ENCODE data around the gene PHF12. TPM values are rescaled to one million over a fixed set of nuclear protein-coding genes. Genes with fewer than 3 reads are reported as not detected.
A peak's percentile ranks its signal among the peaks of the same experiment; 100 is the strongest.

PHF12 gene
- total and polyA plus RNA-seq, 2 of the 13 experiments (the other 11 are each of a cell fraction or from before 2014, with no cell fraction given): 9.8 to 17.1 TPM

DNA sequence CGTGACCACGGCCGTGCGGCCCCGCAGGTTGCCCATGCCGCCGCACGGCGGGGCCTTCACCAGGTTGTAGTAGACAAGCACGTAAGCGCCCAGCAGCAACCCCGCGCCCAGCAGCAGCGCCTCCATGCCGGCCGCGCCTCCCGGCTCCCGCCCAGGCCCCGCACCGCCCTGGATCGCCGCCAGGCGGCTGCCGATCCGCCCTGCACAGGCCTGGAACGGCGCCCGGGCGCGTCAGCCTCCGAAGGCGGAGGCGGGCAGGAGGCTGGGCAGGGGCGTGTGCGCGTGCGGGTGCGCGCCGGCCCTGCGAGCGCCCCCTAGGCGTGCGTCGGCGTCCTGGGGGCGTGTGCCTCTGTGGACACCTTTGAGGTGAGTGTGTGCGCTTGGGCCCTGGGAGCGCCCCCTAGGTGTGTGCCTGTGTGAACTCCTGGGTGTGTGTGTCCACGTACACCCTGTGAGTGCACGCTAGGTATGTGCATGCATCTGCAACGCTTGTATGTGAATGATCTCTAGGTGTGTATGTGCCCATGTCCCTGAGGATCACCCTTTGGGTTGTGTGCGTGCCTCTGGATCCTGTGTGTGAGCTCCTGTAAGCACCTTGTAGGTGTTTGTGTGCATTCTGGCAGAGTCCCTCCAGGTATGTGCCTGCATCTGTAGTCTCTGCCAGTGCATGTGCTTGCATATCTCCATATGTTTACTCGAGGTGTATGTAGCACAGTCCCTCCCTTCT is 48.3 kb downstream of the PHF12 start, which contains the start of gene DHRS13 (continued):
- TF ChIP-seq ZNF629 (CRISPR knock-in tag; conservative IDR thresholded peaks at IDR 0.05): 0 out of 2 replicates have a peak, but pooled peaks have one; percentile 26
- no peak for TF ChIP-seq ZNF703 (CRISPR knock-in tag; IDR thresholded peaks at IDR 0.05; ENCODE audit: borderline replicate concordance)
- no peak for TF ChIP-seq NR2F6 (IDR thresholded peaks at IDR 0.05)
- peak; percentile 65 for TF ChIP-seq NR2F6 (CRISPR knock-in tag; IDR thresholded peaks at IDR 0.05)
- peak; percentile 39; the same call in 1 of the 2 replicates for TF ChIP-seq TAF1 (CRISPR knock-in tag; IDR thresholded peaks at IDR 0.05)
- no peak for TF ChIP-seq ZNF780A (CRISPR knock-in tag; IDR thresholded peaks at IDR 0.05)
- TF ChIP-seq KDM1A (CRISPR knock-in tag; IDR thresholded peaks at IDR 0.05): peak; percentile 76; the same call in 1 of the 2 replicates
- no peak for TF ChIP-seq ZFYVE20 (CRISPR knock-in tag; IDR thresholded peaks at IDR 0.05; ENCODE audit: borderline replicate concordance, low read depth)
- no peak for TF ChIP-seq SRSF4 (IDR thresholded peaks at IDR 0.05; ENCODE audit: low read depth, low read length, poor library complexity, severe bottlenecking)
- TF ChIP-seq NR1H2 (CRISPR knock-in tag; IDR thresholded peaks at IDR 0.05; ENCODE audit: borderline replicate concordance, low read depth): peak; percentile 39; the same call in 1 of the 2 replicates
- peak; percentile 88; the same call in 1 of the 2 replicates for TF ChIP-seq YEATS4 (CRISPR knock-in tag; IDR thresholded peaks at IDR 0.05; ENCODE audit: borderline replicate concordance)
- 0 out of 2 replicates have a peak, but pooled peaks have one; percentile 65 for TF ChIP-seq ZSCAN29 (CRISPR knock-in tag; conservative IDR thresholded peaks at IDR 0.05)
- TF ChIP-seq, protein P1, sequence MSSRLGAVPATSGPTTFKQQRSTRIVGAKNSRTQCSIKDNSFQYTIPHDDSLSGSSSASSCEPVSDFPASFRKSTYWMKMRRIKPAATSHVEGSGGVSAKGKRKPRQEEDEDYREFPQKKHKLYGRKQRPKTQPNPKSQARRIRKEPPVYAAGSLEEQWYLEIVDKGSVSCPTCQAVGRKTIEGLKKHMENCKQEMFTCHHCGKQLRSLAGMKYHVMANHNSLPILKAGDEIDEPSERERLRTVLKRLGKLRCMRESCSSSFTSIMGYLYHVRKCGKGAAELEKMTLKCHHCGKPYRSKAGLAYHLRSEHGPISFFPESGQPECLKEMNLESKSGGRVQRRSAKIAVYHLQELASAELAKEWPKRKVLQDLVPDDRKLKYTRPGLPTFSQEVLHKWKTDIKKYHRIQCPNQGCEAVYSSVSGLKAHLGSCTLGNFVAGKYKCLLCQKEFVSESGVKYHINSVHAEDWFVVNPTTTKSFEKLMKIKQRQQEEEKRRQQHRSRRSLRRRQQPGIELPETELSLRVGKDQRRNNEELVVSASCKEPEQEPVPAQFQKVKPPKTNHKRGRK (CRISPR knock-in tag; IDR thresholded peaks at IDR 0.05): 0 out of 2 replicates have a peak, but pooled peaks have one; percentile 42
- TF ChIP-seq FOXC1 (CRISPR knock-in tag; IDR thresholded peaks at IDR 0.05; ENCODE audit: borderline replicate concordance): peak; percentile 59
- TF ChIP-seq NBN (conservative IDR thresholded peaks at IDR 0.05): no peak
- no peak for TF ChIP-seq MAFG (CRISPR knock-in tag; IDR thresholded peaks at IDR 0.05)
- TF ChIP-seq, protein P2, sequence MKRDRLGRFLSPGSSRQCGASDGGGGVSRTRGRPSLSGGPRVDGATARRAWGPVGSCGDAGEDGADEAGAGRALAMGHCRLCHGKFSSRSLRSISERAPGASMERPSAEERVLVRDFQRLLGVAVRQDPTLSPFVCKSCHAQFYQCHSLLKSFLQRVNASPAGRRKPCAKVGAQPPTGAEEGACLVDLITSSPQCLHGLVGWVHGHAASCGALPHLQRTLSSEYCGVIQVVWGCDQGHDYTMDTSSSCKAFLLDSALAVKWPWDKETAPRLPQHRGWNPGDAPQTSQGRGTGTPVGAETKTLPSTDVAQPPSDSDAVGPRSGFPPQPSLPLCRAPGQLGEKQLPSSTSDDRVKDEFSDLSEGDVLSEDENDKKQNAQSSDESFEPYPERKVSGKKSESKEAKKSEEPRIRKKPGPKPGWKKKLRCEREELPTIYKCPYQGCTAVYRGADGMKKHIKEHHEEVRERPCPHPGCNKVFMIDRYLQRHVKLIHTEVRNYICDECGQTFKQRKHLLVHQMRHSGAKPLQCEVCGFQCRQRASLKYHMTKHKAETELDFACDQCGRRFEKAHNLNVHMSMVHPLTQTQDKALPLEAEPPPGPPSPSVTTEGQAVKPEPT (CRISPR knock-in tag; IDR thresholded peaks at IDR 0.05; ENCODE audit: low read depth): peak; percentile 88
- TF ChIP-seq GATAD1 (CRISPR knock-in tag; IDR thresholded peaks at IDR 0.05): peak; percentile 75; the same call in 1 of the 2 replicates
- TF ChIP-seq ARNT (IDR thresholded peaks at IDR 0.05): no peak
- peak; percentile 61; the same call in 1 of the 2 replicates for TF ChIP-seq RNF2 (conservative IDR thresholded peaks at IDR 0.05; ENCODE audit: low read depth)
- TF ChIP-seq ZNF138 (CRISPR knock-in tag; IDR thresholded peaks at IDR 0.05; ENCODE audit: low read depth): no peak
- TF ChIP-seq, protein P3, sequence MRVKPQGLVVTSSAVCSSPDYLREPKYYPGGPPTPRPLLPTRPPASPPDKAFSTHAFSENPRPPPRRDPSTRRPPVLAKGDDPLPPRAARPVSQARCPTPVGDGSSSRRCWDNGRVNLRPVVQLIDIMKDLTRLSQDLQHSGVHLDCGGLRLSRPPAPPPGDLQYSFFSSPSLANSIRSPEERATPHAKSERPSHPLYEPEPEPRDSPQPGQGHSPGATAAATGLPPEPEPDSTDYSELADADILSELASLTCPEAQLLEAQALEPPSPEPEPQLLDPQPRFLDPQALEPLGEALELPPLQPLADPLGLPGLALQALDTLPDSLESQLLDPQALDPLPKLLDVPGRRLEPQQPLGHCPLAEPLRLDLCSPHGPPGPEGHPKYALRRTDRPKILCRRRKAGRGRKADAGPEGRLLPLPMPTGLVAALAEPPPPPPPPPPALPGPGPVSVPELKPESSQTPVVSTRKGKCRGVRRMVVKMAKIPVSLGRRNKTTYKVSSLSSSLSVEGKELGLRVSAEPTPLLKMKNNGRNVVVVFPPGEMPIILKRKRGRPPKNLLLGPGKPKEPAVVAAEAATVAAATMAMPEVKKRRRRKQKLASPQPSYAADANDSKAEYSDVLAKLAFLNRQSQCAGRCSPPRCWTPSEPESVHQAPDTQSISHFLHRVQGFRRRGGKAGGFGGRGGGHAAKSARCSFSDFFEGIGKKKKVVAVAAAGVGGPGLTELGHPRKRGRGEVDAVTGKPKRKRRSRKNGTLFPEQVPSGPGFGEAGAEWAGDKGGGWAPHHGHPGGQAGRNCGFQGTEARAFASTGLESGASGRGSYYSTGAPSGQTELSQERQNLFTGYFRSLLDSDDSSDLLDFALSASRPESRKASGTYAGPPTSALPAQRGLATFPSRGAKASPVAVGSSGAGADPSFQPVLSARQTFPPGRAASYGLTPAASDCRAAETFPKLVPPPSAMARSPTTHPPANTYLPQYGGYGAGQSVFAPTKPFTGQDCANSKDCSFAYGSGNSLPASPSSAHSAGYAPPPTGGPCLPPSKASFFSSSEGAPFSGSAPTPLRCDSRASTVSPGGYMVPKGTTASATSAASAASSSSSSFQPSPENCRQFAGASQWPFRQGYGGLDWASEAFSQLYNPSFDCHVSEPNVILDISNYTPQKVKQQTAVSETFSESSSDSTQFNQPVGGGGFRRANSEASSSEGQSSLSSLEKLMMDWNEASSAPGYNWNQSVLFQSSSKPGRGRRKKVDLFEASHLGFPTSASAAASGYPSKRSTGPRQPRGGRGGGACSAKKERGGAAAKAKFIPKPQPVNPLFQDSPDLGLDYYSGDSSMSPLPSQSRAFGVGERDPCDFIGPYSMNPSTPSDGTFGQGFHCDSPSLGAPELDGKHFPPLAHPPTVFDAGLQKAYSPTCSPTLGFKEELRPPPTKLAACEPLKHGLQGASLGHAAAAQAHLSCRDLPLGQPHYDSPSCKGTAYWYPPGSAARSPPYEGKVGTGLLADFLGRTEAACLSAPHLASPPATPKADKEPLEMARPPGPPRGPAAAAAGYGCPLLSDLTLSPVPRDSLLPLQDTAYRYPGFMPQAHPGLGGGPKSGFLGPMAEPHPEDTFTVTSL (CRISPR knock-in tag; IDR thresholded peaks at IDR 0.05; ENCODE audit: borderline replicate concordance): no peak
